SH-SY5Y (cell line): ENCODE measurements around the gene PPFIBP2.

Source experiments
- GATA2 ChIP-seq: IDR thresholded peaks from 2 replicates; pipeline ENCODE4 v1.6.1; 2011; ENCODE audit warnings: mild to moderate bottlenecking, low read depth, low read length
- GATA3 ChIP-seq: IDR thresholded peaks from 2 replicates; pipeline ENCODE4 v1.6.1; 2011; ENCODE audit warnings: low read depth, mild to moderate bottlenecking, low read length, moderate library complexity

Gene PPFIBP2

DNA sequence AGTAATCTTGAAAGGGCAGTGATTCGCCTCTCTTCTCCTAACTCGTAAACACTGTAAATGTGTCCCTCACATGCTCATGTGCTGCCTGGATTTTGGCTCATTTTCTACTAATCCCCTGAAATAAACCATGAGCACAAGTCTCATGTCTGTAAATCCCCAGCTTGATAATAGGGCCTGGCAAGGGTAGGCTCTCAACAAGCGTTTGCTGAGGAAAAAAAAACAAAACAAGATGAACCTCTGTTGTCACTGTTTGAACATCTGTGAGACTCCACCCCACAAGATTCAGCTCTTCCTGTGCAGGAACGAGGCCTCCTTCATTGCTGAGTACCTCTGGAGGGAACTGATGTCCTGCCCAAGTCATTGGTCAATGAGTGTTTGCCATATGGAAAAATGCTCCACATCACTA is 164.0 kb downstream of the PPFIBP2 start:
- TF ChIP-seq GATA2 (no peak), GATA3 (no peak)

DNA sequence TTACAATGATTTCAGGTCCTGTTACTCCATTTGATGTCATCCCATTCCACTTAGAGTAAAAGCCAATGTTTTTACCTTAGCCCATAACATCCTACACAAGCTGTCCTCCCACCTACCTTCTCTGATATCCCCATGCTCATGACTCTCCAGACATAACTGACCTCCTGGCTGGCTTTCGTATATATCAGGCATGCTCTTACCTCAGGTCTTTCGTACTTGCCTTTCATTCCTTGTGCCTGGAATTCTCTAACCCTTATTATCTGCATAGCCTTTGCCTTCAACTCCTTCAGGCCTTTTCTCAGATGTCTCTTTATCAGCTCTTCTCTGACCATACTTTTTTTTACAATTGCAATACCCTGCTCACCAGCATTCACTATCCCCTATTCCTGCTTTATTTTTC is 169.8 kb downstream of the PPFIBP2 start:
- TF ChIP-seq GATA3 (no peak), GATA2 (no peak)

DNA sequence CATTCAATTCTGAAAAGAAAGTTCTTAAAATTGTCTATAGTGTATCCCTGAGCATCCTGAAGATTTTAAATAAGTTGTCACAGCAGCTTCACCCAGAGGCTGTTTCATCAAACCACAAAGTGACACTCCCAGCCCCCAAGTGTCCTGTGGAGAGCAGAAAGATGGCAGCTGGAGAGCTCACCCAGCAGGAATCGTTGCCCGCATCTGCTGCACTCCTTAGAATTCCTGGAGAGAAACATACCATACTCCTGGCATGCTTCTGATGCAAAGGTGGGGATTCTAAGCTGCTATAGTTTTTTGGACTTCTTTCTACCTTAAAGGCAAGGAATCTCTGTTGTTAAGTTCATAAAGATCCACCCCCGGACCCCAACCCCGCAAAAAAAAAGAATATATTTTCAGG is 173.0 kb downstream of the PPFIBP2 start:
- TF ChIP-seq GATA3 (no peak), GATA2 (no peak)

DNA sequence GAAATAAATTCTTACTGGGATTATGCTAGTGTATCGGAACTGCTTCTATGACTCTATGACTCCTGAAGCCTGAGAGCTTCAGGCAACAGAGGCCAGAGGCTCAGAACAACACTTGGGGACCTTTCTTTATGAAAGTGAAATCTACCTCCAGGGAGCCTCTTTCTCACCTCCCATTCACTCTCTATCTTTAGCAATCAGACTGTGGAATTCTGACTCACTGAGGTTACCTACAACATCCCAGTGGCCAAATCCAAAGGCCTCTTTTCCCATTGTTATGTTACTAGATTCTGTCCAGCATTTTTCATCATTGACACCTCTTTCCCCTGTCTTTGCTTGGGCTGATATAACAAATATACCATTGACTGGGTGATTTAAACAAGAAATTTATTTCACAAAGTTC is 173.6 kb downstream of the PPFIBP2 start:
- no peak for TF ChIP-seq GATA3
- TF ChIP-seq GATA2 = no peak

DNA sequence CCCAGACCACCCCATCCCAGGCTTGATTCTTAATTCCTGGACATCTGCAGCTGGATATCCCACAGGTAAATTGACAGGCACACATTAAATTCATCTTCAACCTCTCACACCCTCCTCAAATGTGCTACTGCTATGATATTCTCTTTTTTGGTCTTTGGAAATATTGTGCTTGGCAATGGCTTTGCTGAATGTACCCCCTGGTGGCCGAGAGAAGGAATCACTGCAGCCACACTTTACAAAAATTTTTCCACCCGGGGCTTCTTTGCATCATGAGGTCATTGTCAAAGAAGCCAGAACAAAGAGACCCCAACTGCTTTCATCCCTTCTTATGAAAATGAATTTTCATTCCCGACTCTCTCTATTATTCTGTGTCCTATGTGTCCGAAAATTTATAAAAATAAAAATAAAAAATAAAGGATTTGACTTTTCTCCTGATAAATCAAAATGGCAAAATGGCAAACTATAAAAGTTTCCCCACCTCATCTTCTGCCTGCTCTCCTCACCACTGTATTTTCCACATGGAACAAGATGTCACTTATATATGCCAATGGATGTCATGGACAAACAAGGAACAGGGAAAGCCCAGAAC is 174.5 kb downstream of the PPFIBP2 start:
- TF ChIP-seq GATA2 (no peak), GATA3 (no peak)

DNA sequence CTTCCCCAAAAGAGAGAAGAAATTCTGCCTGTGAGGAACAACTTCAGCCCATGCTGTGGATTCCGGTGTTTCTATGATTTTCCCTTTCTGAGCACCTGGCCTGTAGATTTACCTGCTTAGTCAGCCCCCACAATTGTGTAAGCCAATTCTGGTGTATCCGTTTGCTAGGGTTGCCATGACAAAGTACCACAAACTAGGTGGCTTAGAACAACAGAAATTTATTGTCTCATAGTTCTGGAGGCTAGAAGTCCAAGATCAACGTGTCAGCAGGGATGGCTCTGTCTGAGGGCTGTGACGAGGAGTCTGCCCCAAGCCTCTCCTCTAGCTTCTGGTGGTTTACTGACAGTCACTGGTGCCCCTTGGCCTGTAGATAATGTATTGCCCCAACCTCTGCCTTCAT is 175.4 kb downstream of the PPFIBP2 start:
- no peak for TF ChIP-seq GATA3
- no peak for TF ChIP-seq GATA2

DNA sequence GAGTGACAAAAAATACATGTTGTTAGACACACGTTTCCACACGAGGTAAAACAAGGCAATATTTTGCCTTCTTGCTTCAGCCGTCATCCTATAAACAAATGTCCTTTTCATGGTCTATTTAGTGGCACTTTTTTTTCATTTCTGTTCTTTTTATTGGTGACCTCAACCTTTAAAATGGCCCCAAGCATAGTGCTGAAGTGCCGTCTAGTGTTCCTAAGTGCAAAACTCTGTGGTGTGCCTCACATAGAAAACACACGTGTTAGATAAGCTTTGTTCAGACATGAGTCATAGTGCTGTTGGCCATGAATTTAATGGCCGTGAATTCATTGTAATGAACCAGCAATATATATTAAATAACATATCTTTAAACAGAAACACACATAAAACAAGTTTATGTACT is 176.8 kb downstream of the PPFIBP2 start:
- TF ChIP-seq GATA3 (no peak), GATA2 (no peak)

DNA sequence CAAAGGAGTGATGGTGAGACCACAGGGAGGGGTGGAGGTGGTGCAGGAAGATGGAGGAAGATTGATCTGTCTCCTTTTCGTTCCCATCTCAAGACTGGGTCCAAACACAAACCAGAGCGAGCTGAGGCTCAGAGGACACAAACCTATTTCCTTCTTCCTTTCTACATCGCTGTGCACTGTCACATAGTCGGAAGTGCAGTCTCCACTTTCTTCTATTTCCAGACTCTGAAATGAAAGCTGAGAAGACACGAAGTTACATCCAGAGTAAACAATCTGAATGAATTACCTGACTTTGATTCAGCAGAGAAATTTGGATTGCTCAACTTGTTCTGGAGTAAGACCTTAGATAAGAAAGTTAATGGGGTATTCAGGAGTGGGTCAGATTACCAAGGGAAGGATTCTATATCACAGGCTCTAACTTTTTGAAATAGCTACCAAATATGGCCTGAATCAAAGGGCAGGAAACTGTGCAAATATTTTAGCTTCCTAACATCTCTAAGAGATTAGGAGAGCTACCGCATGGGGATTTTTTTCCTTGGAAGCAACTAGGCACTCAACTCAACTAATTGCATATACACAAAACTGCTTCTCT is 178.1 kb downstream of the PPFIBP2 start:
- TF ChIP-seq GATA3 (no peak), GATA2 (no peak)

DNA sequence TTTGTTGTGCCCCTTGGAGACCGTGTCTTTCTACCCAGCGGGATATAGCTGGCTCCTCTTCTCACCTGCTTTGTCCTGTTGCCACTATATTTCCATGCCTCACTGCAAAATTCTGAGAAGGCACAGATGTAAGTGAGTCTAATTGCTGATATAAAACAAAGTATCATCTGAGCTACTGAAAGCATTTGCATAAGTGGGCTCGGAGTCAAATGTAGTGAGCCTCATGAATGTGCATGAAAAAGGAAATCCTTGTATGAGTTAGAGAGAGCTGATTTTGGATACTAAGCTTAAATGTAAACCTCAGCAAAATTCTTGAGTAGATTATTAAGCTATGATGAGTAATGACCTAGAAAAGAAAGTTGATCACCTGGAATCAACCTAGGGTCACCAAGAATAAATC is 178.6 kb downstream of the PPFIBP2 start:
- TF ChIP-seq GATA2 = no peak

DNA sequence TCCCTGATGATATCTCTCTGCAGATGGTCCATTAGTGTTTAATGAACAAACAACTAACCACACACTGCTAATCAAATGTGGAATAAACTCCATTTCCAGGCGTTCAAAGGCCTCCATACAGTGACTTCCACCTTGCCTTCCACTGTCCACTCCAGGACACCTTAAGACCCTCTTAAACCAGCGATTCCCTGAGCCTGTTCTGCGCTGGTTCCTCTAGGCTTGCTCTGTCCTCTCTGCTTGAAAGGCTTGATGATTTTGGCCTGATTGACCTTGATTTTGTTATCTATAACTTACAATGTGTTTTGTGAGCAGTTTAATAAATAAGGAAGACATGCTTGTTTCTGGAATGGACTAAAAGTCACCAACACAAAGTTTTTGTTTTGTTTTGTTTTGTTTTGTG is 180.4 kb downstream of the PPFIBP2 start:
- TF ChIP-seq GATA3 = no peak
- TF ChIP-seq GATA2 = no peak

DNA sequence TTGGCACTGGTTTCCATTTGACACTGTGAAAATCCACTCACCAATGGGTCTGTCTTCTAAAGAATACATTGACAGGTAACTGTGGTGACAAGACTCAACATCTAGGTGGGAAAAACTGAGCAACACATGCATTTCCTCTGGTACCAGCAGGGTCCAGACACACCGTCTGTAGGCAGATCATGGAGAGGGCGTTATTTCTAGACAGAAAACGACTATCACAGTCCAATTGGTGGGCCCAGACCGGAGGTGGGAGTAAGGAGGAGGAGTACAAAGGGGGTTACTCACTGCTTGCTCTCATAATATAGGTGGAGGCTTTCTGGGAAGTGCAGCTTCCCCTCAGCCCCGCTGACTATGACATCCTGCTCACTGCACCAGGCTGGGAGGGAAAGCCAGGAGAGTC is 182.6 kb downstream of the PPFIBP2 start:
- TF ChIP-seq GATA3 (no peak), GATA2 (no peak)
